HG02970 (cell line): ENCODE data around the gene BIRC5.

Experiments used
- ATAC-seq: cut with Tn5 transposase; IDR thresholded peaks from one replicate; pipeline ENCODE4 v1.9.1; 2021; ENCODE audit warnings: mild to moderate bottlenecking, moderate library complexity, moderate number of reproducible peaks; ENCODE audit not compliant: unreplicated experiment, low FRiP score

The BIRC5 gene

GRCh38 chr17:78269955-78270381, 55.9 kb downstream of the BIRC5 start:
- ATAC-seq = no peak

- no peak for ATAC-seq
Measured at GRCh38 chr17:78271419-78272170, 57.5 kb downstream of the BIRC5 start.

GRCh38 chr17:78272181-78272913, 58.3 kb downstream of the BIRC5 start:
- ATAC-seq = no peak

GRCh38 chr17:78272914-78273258, 58.8 kb downstream of the BIRC5 start:
- ATAC-seq = no peak

GRCh38 chr17:78273813-78274212, 59.8 kb downstream of the BIRC5 start:
- ATAC-seq = no peak
